Keratinocyte (primary cell): ENCODE data around the gene HP. TPM values are rescaled to one million over a fixed set of nuclear protein-coding genes. Genes with fewer than 3 reads are reported as not detected.

Experiments
- DNase-seq: peaks from one replicate; pipeline ENCODE4 v3.0.0-alpha.2; 2011; ENCODE audit warnings: low read depth, missing footprints, low spot score
- FAIRE-seq: peaks from 2 replicates; lab custom pipeline; 2011; peaks lifted over from hg19 to GRCh38; lab: Jason Lieb, UNC
- H2AFZ ChIP-seq: 2 replicates; pipeline ENCODE4 v1.6.0; 2012; ENCODE audit warnings: low read length, control low read depth, inconsistent platforms; ENCODE audit not compliant: control insufficient read depth
- H3K27ac ChIP-seq: 2 replicates; pipeline ENCODE4 v1.5.1; 2011; ENCODE audit warnings: low read length; ENCODE audit not compliant: control insufficient read depth, insufficient read depth
- H3K27me3 ChIP-seq: 3 replicates; pipeline ENCODE4 v1.6.0; 2011; ENCODE audit warnings: low read length; ENCODE audit not compliant: control insufficient read depth, insufficient read depth; ENCODE audit errors: extremely low read depth
- H3K36me3 ChIP-seq, 2 experiments: 2 replicates in 1 of 2; 3 replicates in 1 of 2; pipeline ENCODE4 v1.5.1; 2011; ENCODE audit warnings: low read length in 2 of 2, mild to moderate bottlenecking in 1 of 2; ENCODE audit not compliant: control insufficient read depth in 2 of 2, insufficient read depth in 2 of 2; ENCODE audit errors: extremely low read depth in 1 of 2
- H3K4me1 ChIP-seq: 3 replicates; pipeline ENCODE4 v1.5.1; 2011; ENCODE audit warnings: low read length; ENCODE audit not compliant: control insufficient read depth, insufficient read depth; ENCODE audit errors: extremely low read depth
- H3K4me2 ChIP-seq: 3 replicates; pipeline ENCODE4 v1.6.0; 2011; ENCODE audit warnings: low read depth, low read length; ENCODE audit not compliant: control insufficient read depth, insufficient read depth; ENCODE audit errors: extremely low read depth
- H3K4me3 ChIP-seq, 3 experiments: fragments of 200-600 bp in 1 of 3; sonication (generic) in 1 of 3; 2 replicates in 2 of 3; 3 replicates in 1 of 3; pipeline ENCODE4 v1.5.1; 2011 to 2016; ENCODE audit warnings: low read length in 3 of 3, mild to moderate bottlenecking in 3 of 3, control low read depth in 2 of 3, inconsistent platforms in 1 of 3, low read depth in 1 of 3, mixed read lengths in 1 of 3, mixed run types in 1 of 3, moderate library complexity in 1 of 3; ENCODE audit not compliant: control insufficient read depth in 2 of 3, insufficient read depth in 2 of 3; ENCODE audit errors: extremely low read depth in 1 of 3
- H3K79me2 ChIP-seq: 2 replicates; pipeline ENCODE4 v1.6.0; 2012; ENCODE audit warnings: low read length; ENCODE audit not compliant: control insufficient read depth, insufficient read depth
- H3K9ac ChIP-seq: 3 replicates; pipeline ENCODE4 v1.6.0; 2011; ENCODE audit warnings: low read length; ENCODE audit not compliant: control insufficient read depth, insufficient read depth; ENCODE audit errors: extremely low read depth
- H3K9me1 ChIP-seq: 3 replicates; pipeline ENCODE4 v1.6.0; 2011; ENCODE audit warnings: low read length; ENCODE audit not compliant: control insufficient read depth, insufficient read depth; ENCODE audit errors: extremely low read depth
- H3K9me3 ChIP-seq: 2 replicates; pipeline ENCODE4 v1.5.1; 2012; ENCODE audit warnings: low read depth, low read length; ENCODE audit not compliant: control insufficient read depth
- H4K20me1 ChIP-seq: 3 replicates; pipeline ENCODE4 v1.6.0; 2011; ENCODE audit warnings: low read length; ENCODE audit not compliant: control insufficient read depth, insufficient read depth; ENCODE audit errors: extremely low read depth
- CTCF ChIP-seq, 3 experiments: IDR thresholded peaks in 1 of 3; conservative IDR thresholded peaks in 1 of 3; optimal IDR thresholded peaks in 1 of 3; 2 replicates in 2 of 3; 3 replicates in 1 of 3; pipeline versions ENCODE3 to v1.5.1; 2011; ENCODE audit warnings: low read length in 3 of 3, mild to moderate bottlenecking in 3 of 3, moderate library complexity in 2 of 3, control low read depth in 1 of 3, inconsistent platforms in 1 of 3; ENCODE audit not compliant: insufficient read depth in 2 of 3; ENCODE audit errors: extremely low read depth in 1 of 3
- EZH2 ChIP-seq: IDR thresholded peaks from one replicate; pipeline ENCODE4 v1.6.1; 2012; ENCODE audit warnings: inconsistent platforms, mild to moderate bottlenecking, low read length, moderate library complexity
- dilution Hi-C: fragments of 300-500 bp; cut with MboI; formaldehyde crosslinking; loops from one replicate; pipeline ENCODE4 v1.7.0; 2020; ENCODE audit warnings: low sequenced_read_pairs; ENCODE audit not compliant: extremely low pct_ligation_motif_present
- polyA plus RNA-seq, 5 experiments: library from polyadenylated mRNA; depleted of rRNA in 3 of 5; stranded (reverse) in 3 of 5; stranded (forward) in 1 of 5; unstranded in 1 of 5; fragments of >200 nt; gene quantifications; 1 replicate in 1 of 5; 2 replicates in 3 of 5; 3 replicates in 1 of 5; pipeline versions ENCODE4 v1.2.1 to v1.2.3, GENCODE V29; 2011 to 2012; ENCODE audit warnings: missing spikeins in 2 of 5, low read depth in 1 of 5, low replicate concordance in 1 of 5

Gene HP
- polyA plus RNA-seq, 1 donor (not counting 4 experiments of a cell fraction or from before 2014, with no cell fraction given): 0.43 TPM

- no peak overlapping the region for H3K4me2 ChIP-seq
- no peak overlapping the region for H3K27ac ChIP-seq
- dilution Hi-C loops: no loop called here
- no peaks in the 10 kb centered on the region for H3K9me1 ChIP-seq
- no peaks in the 10 kb centered on the region for H3K79me2 ChIP-seq
- H3K9ac ChIP-seq: no peak overlapping the region
- TF ChIP-seq EZH2 (no peak), CTCF (optimal IDR thresholded peaks at IDR 0.05 in 1 of 3, IDR thresholded peaks at IDR 0.05 in 1 of 3, conservative IDR thresholded peaks at IDR 0.05 in 1 of 3; ENCODE audit: extremely low read depth in 1 of 3, insufficient read depth in 2 of 3, low read length in 3 of 3) (no peak)
- no peak for FAIRE-seq
- no peaks in the 10 kb centered on the region for H3K36me3 ChIP-seq
- H3K4me1 ChIP-seq: no peaks in the 10 kb centered on the region
- H4K20me1 ChIP-seq: no peaks in the 10 kb centered on the region
- no peak for DNase-seq
- no peaks in the 10 kb centered on the region for H3K9me3 ChIP-seq
- H3K27me3 ChIP-seq: no peaks in the 10 kb centered on the region
- H3K4me3 ChIP-seq: no peak overlapping the region
- no peak overlapping the region for H2AFZ ChIP-seq
Measured at GRCh38 chr16:72033437-72033836, 20.9 kb upstream of the HP start.

GRCh38 chr16:72036098-72036497, 18.2 kb upstream of the HP start:
- Histone ChIP-seq H3K27me3 (no peaks in the 10 kb centered on the region), H3K4me1 (no peaks in the 10 kb centered on the region), H3K9ac (no peak overlapping the region), H3K79me2 (no peaks in the 10 kb centered on the region), H3K9me1 (no peaks in the 10 kb centered on the region), H2AFZ (no peak overlapping the region), H3K27ac (no peak overlapping the region), H3K4me2 (no peak overlapping the region), H3K4me3 (no peak overlapping the region), H3K36me3 (no peaks in the 10 kb centered on the region), H3K9me3 (no peaks in the 10 kb centered on the region), H4K20me1 (no peaks in the 10 kb centered on the region)
- FAIRE-seq (no peak), DNase-seq (no peak)
- dilution Hi-C loops: no loop called here
- TF ChIP-seq CTCF (optimal IDR thresholded peaks at IDR 0.05 in 1 of 3, IDR thresholded peaks at IDR 0.05 in 1 of 3, conservative IDR thresholded peaks at IDR 0.05 in 1 of 3; ENCODE audit: extremely low read depth in 1 of 3, insufficient read depth in 2 of 3, low read length in 3 of 3) (no peak), EZH2 (no peak)
